Muscle of back (tissue), 11 donors: Measurements from ENCODE around the gene ERLIN1. TPM values are rescaled to one million over a fixed set of nuclear protein-coding genes. Genes with fewer than 3 reads are reported as not detected.
A peak's percentile ranks its signal among the peaks of the same experiment; 100 is the strongest.
"Not testable (repeated sequence)": the region's sequence is repeated elsewhere in the genome, so short reads cannot be mapped to it uniquely, and the experiment has no call there.

Experiments used
- DNase-seq, 3 donors: peaks; one replicate each; pipeline versions ENCODE4 v3.0.0 to v3.0.0-alpha.2; 2013
- polyA plus RNA-seq, 10 donors: library from polyadenylated mRNA; unstranded; fragments of 120-200 nt; gene quantifications; one replicate each; pipeline ENCODE4 v1.2.1, GENCODE V29; 2013; ENCODE audit not compliant: insufficient read length in 10 of 10

Gene ERLIN1
- polyA plus RNA-seq, 10 donors, result 34.1 to 49.9 (median 37.7) TPM

- DNase-seq, result no peak
Measured at GRCh38 chr10:100140070-100140469, 45.8 kb downstream of the ERLIN1 start.

GRCh38 chr10:100138921-100139496, 46.8 kb downstream of the ERLIN1 start:
- DNase-seq, result no peak

- DNase-seq, result no peak
Measured at GRCh38 chr10:100135486-100135885, 50.3 kb downstream of the ERLIN1 start.

- no peak for DNase-seq
Measured at GRCh38 chr10:100133801-100134200, 52.0 kb downstream of the ERLIN1 start.

GRCh38 chr10:100132427-100132826, 53.4 kb downstream of the ERLIN1 start:
- no peak for DNase-seq

GRCh38 chr10:100131571-100131970, 54.3 kb downstream of the ERLIN1 start:
- no peak for DNase-seq

- DNase-seq, result peak; percentile 49 to 67 (median 55)
Measured at GRCh38 chr10:100130831-100131230, 55.0 kb downstream of the ERLIN1 start.

GRCh38 chr10:100129424-100129823, 56.4 kb downstream of the ERLIN1 start:
- DNase-seq, result no peak

GRCh38 chr10:100128951-100129350, 56.9 kb downstream of the ERLIN1 start:
- DNase-seq, result no peak

GRCh38 chr10:100125335-100125734, 60.5 kb downstream of the ERLIN1 start:
- DNase-seq, result not testable (repeated sequence)

GRCh38 chr10:100124097-100124496, 61.7 kb downstream of the ERLIN1 start:
- no peak for DNase-seq

GRCh38 chr10:100122780-100123179, 63.0 kb downstream of the ERLIN1 start:
- DNase-seq, result no peak

- DNase-seq, result no peak
Measured at GRCh38 chr10:100120550-100120949, 65.3 kb downstream of the ERLIN1 start.

- no peak for DNase-seq
Measured at GRCh38 chr10:100119726-100120125, 66.1 kb downstream of the ERLIN1 start.

- DNase-seq, result peak in 1 of 3 donors; percentile 61
Measured at GRCh38 chr10:100114976-100115770, 70.7 kb downstream of the ERLIN1 start.

- DNase-seq, result no peak
Measured at GRCh38 chr10:100114460-100114859, 71.4 kb downstream of the ERLIN1 start.

- no peak for DNase-seq
Measured at GRCh38 chr10:100109670-100110069, 76.2 kb downstream of the ERLIN1 start.

- no peak for DNase-seq
Measured at GRCh38 chr10:100106865-100107264, 79.0 kb downstream of the ERLIN1 start.

GRCh38 chr10:100104300-100104699, 81.5 kb downstream of the ERLIN1 start:
- no peak for DNase-seq

GRCh38 chr10:100103581-100103980, 82.2 kb downstream of the ERLIN1 start:
- DNase-seq, result no peak

GRCh38 chr10:100101192-100102076, 84.4 kb downstream of the ERLIN1 start:
- DNase-seq, result no peak

GRCh38 chr10:100100651-100101184, 85.1 kb downstream of the ERLIN1 start:
- DNase-seq, result no peak
